Caco-2 (cell line): Measurements from ENCODE around the gene PGD. TPM values are rescaled to one million over a fixed set of nuclear protein-coding genes. Genes with fewer than 3 reads are reported as not detected.

Experiments used
- BruUV-seq: library from RNA; stranded (reverse); fragments of 400-500 nt; replicated peaks from 2 replicates; lab custom pipeline; 2021; lab: Mats Ljungman, UMichigan
- CTCF ChIA-PET: fragments of 300-600 bp; sonication (Branson Sonifier 250); formaldehyde crosslinking; loops from one replicate; lab custom pipeline; 2022; ENCODE audit warnings: antibody characterized with exemption; lab: Charles Lee
- POLR2A ChIA-PET: fragments of 300-600 bp; sonication (Branson Sonifier 250); formaldehyde crosslinking; loops from one replicate; lab custom pipeline; 2022; ENCODE audit warnings: antibody characterized with exemption; lab: Charles Lee
- DNase-seq, 2 experiments: peaks; one replicate each; pipeline versions ENCODE4 v3.0.0 to v3.0.0-alpha.2; 2020 to 2022
- H3K27me3 ChIP-seq: replicated peaks from 2 replicates; pipeline ENCODE4 v1.6.0; 2011; ENCODE audit warnings: low read length; ENCODE audit not compliant: control insufficient read depth, insufficient read depth
- H3K36me3 ChIP-seq: 2 replicates; pipeline ENCODE4 v1.5.1; 2011; ENCODE audit warnings: low read length; ENCODE audit not compliant: control insufficient read depth, insufficient read depth
- H3K4me1 ChIP-seq: fragments of 250-450 bp; sonication (Bioruptor Pico); 2 replicates; pipeline ENCODE4 v1.5.1; 2020; ENCODE audit warnings: mild to moderate bottlenecking
- H3K4me3 ChIP-seq: 2 replicates; pipeline ENCODE4 v1.5.1; 2011; ENCODE audit warnings: low read depth, mild to moderate bottlenecking, control low read depth, low read length
- H3K9me3 ChIP-seq: fragments of 250-450 bp; sonication (Bioruptor Pico); 2 replicates; pipeline ENCODE4 v1.5.1; 2020; ENCODE audit warnings: mild to moderate bottlenecking, moderate library complexity
- H3K27ac Mint-ChIP-seq: one replicate; pipeline ENCODE4 v1.8.0; 2022; ENCODE audit warnings: mixed read lengths; ENCODE audit not compliant: unreplicated experiment
- H3K27me3 Mint-ChIP-seq: one replicate; pipeline ENCODE4 v1.8.0; 2022; ENCODE audit warnings: mixed read lengths; ENCODE audit not compliant: insufficient read depth, unreplicated experiment
- H3K36me3 Mint-ChIP-seq: one replicate; pipeline ENCODE4 v1.8.0; 2022; ENCODE audit warnings: mild to moderate bottlenecking, mixed read lengths; ENCODE audit not compliant: insufficient read depth, unreplicated experiment
- H3K4me1 Mint-ChIP-seq: one replicate; pipeline ENCODE4 v1.8.0; 2022; ENCODE audit warnings: low read depth, mixed read lengths; ENCODE audit not compliant: unreplicated experiment
- H3K4me3 Mint-ChIP-seq: one replicate; pipeline ENCODE4 v1.8.0; 2022; ENCODE audit warnings: mild to moderate bottlenecking, moderate library complexity, mixed read lengths; ENCODE audit not compliant: unreplicated experiment
- H3K9me3 Mint-ChIP-seq: one replicate; pipeline ENCODE4 v1.8.0; 2022; ENCODE audit warnings: mixed read lengths; ENCODE audit not compliant: unreplicated experiment
- intact Hi-C: fragments of 100-400 bp; cut with micrococcal nuclease; formaldehyde crosslinking; loops from one replicate; pipeline ENCODE4 v1.10.0; 2022; ENCODE audit not compliant: unreplicated experiment
- total RNA-seq: library from RNA; stranded (reverse); gene quantifications from 2 replicates; pipeline ENCODE4 v1.2.3, GENCODE V29; 2022
- TF ChIP-seq, protein P1 (sequence below), 2 experiments: fragments of 200-600 bp in 1 of 2; IDR thresholded peaks; 1 replicate in 1 of 2; 2 replicates in 1 of 2; pipeline versions ENCODE4 v1.5.1 to v1.8.0; 2011 to 2022; ENCODE audit warnings: antibody characterized with exemption in 1 of 2, control low read depth in 1 of 2, inconsistent platforms in 1 of 2, low read depth in 1 of 2, low read length in 1 of 2, mild to moderate bottlenecking in 1 of 2, moderate library complexity in 1 of 2; ENCODE audit not compliant: insufficient read depth in 1 of 2, severe bottlenecking in 1 of 2, unreplicated experiment in 1 of 2

The PGD gene
- total RNA-seq, 1 experiment from 2014 or later: 215 TPM

DNA sequence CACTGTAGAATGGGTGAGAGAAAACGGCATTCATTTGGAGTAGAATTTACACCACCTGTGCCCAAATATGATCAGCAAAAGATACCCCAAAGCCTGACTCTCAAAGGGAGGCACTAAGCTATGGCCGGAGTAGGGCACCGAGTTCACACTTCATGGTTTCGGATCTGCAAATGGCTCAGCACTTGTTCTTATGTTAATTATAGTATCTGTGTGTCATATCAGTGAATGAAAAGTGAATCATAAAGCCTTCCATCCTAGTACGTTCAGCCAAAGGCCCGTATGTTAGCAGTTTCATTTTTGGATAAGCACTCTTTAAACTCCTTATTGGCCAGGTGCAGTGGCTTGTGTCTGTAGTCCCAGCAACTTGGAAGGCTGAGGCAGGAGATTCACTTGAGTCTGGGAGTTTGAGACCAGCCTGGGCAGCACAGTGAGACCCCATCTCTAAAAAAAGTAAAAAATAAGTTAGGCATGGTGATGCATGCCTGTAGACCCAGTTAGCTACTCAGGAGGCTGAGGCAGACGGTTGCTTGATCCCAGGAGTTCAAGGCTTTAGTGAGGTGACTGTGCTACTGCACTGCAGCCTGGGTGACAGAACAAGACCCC lies 46.0 kb downstream of the PGD start:
- H3K4me3 ChIP-seq: no peak overlapping the region
- Mint-ChIP-seq H3K36me3 (peaks cover 6% of the 10 kb centered on the region), H3K4me1 (no peaks in the 10 kb centered on the region), H3K9me3 (no peaks in the 10 kb centered on the region), H3K27me3 (no peaks in the 10 kb centered on the region), H3K27ac (no peak overlapping the region), H3K4me3 (no peak overlapping the region)
- no TSS peak for BruUV-seq
- no peaks in the 10 kb centered on the region for H3K9me3 ChIP-seq
- TF ChIP-seq, protein P1, sequence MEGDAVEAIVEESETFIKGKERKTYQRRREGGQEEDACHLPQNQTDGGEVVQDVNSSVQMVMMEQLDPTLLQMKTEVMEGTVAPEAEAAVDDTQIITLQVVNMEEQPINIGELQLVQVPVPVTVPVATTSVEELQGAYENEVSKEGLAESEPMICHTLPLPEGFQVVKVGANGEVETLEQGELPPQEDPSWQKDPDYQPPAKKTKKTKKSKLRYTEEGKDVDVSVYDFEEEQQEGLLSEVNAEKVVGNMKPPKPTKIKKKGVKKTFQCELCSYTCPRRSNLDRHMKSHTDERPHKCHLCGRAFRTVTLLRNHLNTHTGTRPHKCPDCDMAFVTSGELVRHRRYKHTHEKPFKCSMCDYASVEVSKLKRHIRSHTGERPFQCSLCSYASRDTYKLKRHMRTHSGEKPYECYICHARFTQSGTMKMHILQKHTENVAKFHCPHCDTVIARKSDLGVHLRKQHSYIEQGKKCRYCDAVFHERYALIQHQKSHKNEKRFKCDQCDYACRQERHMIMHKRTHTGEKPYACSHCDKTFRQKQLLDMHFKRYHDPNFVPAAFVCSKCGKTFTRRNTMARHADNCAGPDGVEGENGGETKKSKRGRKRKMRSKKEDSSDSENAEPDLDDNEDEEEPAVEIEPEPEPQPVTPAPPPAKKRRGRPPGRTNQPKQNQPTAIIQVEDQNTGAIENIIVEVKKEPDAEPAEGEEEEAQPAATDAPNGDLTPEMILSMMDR (IDR thresholded peaks at IDR 0.05; ENCODE audit: insufficient read depth in 1 of 2, low read depth in 1 of 2, low read length in 1 of 2, severe bottlenecking in 1 of 2, unreplicated experiment in 1 of 2): no peak
- H3K4me1 ChIP-seq: no peaks in the 10 kb centered on the region
- DNase-seq: no peak
- CTCF ChIA-PET: no interaction called here
- no peaks in the 10 kb centered on the region for H3K27me3 ChIP-seq
- H3K36me3 ChIP-seq: no peaks in the 10 kb centered on the region
- POLR2A ChIA-PET: no interaction called here
- intact Hi-C loops: no loop called here

DNA sequence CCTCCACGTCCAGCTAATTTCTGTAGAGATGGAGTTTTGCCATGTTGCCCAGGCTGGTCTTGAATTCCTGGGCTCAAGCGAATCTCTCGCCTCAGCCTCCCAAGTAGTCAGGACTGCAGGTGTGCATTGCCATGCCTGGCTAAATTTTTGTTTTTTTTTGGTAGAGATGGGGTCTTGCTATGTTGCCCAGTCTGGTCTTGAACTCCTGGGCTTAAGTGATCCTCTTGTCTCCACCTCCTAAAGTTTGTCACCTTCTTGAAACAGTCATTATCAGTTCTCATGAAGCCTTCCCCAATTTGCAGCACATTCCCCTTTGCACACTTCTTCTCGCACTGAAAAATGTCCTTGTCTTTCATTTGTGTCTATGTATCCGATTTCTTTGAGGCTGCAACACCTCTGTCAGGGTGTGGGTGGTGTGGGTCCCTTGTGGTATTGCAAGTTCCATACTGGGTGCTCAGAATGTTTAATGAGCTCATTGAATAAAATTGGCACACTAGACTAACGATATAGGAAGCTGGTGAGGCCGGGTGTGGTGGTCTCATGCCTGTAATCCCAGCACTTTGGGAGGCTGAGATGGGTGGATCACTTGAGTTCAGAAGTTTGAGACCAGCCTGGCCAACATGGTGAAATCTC lies 48.0 kb downstream of the PGD start:
- Histone ChIP-seq H3K9me3 (no peaks in the 10 kb centered on the region), H3K27me3 (no peaks in the 10 kb centered on the region), H3K4me3 (no peak overlapping the region), H3K4me1 (no peaks in the 10 kb centered on the region), H3K36me3 (no peaks in the 10 kb centered on the region)
- no peaks in the 10 kb centered on the region for H3K27me3 Mint-ChIP-seq
- no peaks in the 10 kb centered on the region for H3K9me3 Mint-ChIP-seq
- TF ChIP-seq, protein P1 (IDR thresholded peaks at IDR 0.05; ENCODE audit: insufficient read depth in 1 of 2, low read depth in 1 of 2, low read length in 1 of 2, severe bottlenecking in 1 of 2, unreplicated experiment in 1 of 2): no peak
- DNase-seq: no peak
- POLR2A ChIA-PET: no interaction called here
- intact Hi-C loops: no loop called here
- H3K27ac Mint-ChIP-seq: no peak overlapping the region
- CTCF ChIA-PET: no interaction called here
- H3K36me3 Mint-ChIP-seq: peaks cover 5% of the 10 kb centered on the region
- H3K4me3 Mint-ChIP-seq: no peak overlapping the region
- BruUV-seq: no TSS peak
- no peaks in the 10 kb centered on the region for H3K4me1 Mint-ChIP-seq

DNA sequence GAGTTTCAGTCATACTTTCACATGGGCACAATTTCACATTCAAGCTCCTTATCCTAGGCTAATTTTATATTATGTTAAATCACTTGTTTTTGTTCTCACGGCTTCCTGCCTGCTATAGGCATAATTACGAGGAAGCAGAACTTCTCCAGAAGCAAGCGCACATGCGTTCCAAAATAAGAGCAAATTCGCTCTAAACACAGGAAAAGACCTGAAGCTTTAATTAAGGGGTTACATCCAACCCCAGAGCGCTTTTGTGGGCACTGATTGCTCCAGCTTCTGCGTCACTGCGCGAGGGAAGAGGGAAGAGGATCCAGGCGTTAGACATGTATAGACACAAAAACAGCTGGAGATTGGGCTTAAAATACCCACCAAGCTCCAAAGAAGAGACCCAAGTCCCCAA lies 50.9 kb downstream of the PGD start, which contains the start of gene CORT:
CORT (plus strand) TSS at position 281 of the 400 bp plus-strand sequence. CDS start 193 bp downstream, outside the sequence.
- H3K4me1 ChIP-seq: no peaks in the 10 kb centered on the region
- H3K27me3 ChIP-seq: no peaks in the 10 kb centered on the region
- intact Hi-C loops: no loop called here
- H3K9me3 ChIP-seq: no peaks in the 10 kb centered on the region
- ChIA-PET CTCF (interaction anchor here (1.0 kb wide), 1 partner anchor 19 kb away, joined by 3 read pairs; the partner anchor contains the start of gene CENPS), POLR2A (no interaction called here)
- no peak within 1 kb of the TSS for H3K4me3 ChIP-seq
- no peaks in the 10 kb centered on the region for H3K36me3 ChIP-seq
- no peak for DNase-seq
- Mint-ChIP-seq H3K9me3 (no peaks in the 10 kb centered on the region), H3K4me3 (no peak within 1 kb of the TSS), H3K27me3 (no peaks in the 10 kb centered on the region), H3K36me3 (no peaks in the 10 kb centered on the region), H3K4me1 (no peaks in the 10 kb centered on the region), H3K27ac (no peak within 1 kb of the TSS)
- TF ChIP-seq, protein P1 (IDR thresholded peaks at IDR 0.05; ENCODE audit: insufficient read depth in 1 of 2, low read depth in 1 of 2, low read length in 1 of 2, severe bottlenecking in 1 of 2, unreplicated experiment in 1 of 2): no peak
- BruUV-seq: no TSS peak
